ENCODE measurements around the gene ACTN4. TPM values are rescaled to one million over a fixed set of nuclear protein-coding genes. Genes with fewer than 3 reads are reported as not detected.

ACTN4 gene
- total RNA-seq, 1 donor, result 280 TPM

DNA sequence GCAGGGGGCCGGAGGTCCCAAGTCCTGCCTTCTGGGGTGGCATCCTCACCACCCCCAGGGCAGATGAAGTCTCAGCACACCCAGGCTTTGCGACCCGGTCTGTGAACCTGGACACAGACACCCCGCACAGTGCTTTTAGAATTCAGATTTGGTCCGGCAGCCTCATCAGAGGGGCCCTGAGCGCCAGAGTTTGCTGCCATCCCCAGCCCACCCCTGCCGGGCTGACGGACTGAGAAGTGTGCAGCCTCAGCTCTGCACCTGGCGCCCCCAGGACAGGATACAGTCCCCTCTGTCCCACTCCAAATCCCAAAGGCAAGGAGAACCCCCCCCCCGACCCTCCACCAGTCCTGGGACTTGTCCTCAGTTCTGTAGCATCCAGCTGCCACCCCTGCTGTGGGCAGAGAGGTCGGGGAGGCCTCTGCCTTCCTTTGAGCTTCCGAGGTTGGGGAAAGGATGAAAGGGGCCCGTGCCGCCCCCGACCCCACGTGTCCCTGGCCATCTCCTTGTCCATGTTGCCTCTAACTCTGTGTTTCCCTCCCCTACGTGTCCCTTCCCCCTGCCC is 79.9 kb downstream of the ACTN4 start:
- no peak for DNase-seq (ENCODE audit: low read depth)
- H3K4me3 ChIP-seq (ENCODE audit: low read depth, low read length), result no peak overlapping the region
- TF ChIP-seq CTCF (IDR thresholded peaks at IDR 0.05; ENCODE audit: insufficient read depth, low read length), result no peak

DNA sequence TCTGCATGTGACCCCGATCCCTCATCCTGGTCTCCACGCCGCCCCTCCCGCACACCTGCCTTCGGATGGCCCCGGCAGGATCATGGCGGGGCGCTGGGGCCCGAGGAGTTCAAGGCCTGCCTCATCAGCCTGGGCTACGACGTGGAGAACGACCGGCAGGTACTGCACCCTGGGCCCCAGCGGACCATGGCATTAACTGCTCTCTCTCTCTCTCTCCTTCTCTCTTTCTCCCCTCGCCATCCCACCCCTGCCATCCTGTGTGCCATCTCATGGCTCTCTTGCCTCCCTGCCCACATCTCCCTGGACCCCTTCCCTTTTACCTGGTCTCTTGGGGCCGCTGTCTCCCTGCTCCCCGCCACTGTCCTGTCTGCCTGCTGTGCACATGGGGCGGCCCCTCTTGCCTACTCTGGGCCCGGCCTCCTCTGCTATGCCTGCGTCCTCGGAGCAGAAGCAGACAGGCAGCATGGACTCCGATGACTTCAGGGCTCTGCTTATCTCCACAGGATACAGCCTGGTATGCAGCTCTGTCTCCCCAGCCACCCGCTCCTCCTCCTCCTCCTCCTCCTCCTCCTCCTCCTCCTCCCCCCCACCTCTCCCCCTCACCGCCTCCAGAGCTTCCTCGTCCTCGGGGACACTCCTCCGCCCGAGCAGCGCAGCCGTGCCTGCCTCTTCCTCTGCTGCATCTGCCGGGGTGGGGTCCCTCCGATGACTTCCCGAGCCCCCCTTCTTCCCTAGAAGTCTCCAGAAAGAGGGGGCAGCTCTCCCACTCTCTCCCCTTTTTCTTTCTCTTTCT is 80.6 kb downstream of the ACTN4 start:
- no peak overlapping the region for H3K4me3 ChIP-seq (ENCODE audit: low read depth, low read length)
- TF ChIP-seq CTCF (IDR thresholded peaks at IDR 0.05; ENCODE audit: insufficient read depth, low read length), result no peak
- peak; percentile 31 for DNase-seq (ENCODE audit: low read depth)

GRCh38 chr19:38728752-38729541 is 81.5 kb downstream of the ACTN4 start:
- no peak for TF ChIP-seq CTCF (IDR thresholded peaks at IDR 0.05; ENCODE audit: insufficient read depth, low read length)
- H3K4me3 ChIP-seq (ENCODE audit: low read depth, low read length), result no peak overlapping the region
- DNase-seq (ENCODE audit: low read depth), result no peak

GRCh38 chr19:38729653-38730469 is 82.4 kb downstream of the ACTN4 start:
- peak; percentile 83 for TF ChIP-seq CTCF (IDR thresholded peaks at IDR 0.05; ENCODE audit: insufficient read depth, low read length)
- DNase-seq (ENCODE audit: low read depth), result peak; percentile 44
- no peak overlapping the region for H3K4me3 ChIP-seq (ENCODE audit: low read depth, low read length)

- no peak for DNase-seq (ENCODE audit: low read depth)
- no peak for TF ChIP-seq CTCF (IDR thresholded peaks at IDR 0.05; ENCODE audit: insufficient read depth, low read length)
- H3K4me3 ChIP-seq (ENCODE audit: low read depth, low read length), result no peak overlapping the region
Observed at GRCh38 chr19:38730470-38730730, 83.0 kb downstream of the ACTN4 start.

DNA sequence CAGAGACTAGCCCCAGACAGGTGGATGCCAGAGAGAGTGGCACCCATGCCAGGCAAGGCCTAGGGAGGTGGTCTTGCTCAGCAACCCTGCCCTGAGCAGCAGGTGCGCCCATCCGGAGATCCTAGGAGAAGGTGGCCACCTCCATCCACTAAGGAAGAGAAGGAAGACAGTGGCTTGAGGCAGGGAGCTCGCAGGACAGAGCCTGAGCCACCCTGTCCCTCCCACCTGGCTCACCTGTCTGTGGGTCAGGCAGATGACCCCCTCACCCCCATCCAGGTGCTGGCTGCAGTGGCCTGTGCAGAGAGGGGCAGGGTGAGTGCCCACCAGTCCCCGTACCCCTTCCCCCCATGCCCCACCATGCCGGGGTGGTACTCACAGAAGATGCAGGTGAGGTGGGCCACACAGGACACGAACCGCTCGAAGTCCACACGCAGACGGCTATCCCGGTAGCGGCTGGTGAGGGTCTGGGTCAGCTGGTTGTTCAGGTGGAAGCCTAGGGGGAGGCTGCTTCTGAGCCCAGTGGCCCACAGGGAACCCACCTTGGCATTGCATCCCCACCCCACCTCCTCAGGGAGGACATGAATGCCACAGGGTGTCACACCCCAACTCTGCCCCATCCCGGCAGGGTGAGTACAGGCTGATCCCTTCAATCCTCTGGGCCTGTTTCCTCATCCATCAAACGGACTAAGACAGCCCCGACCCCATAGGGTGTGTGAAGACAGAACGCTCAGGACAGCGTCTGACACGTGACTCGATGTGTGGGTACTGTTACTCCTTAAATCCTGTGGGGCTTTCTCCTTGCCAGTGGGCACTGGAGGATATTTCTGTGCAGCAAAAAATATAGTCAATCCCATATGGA is 83.5 kb downstream of the ACTN4 start:
- no peak for DNase-seq (ENCODE audit: low read depth)
- no peak for TF ChIP-seq CTCF (IDR thresholded peaks at IDR 0.05; ENCODE audit: insufficient read depth, low read length)
- H3K4me3 ChIP-seq (ENCODE audit: low read depth, low read length), result no peak overlapping the region

All from fibroblast of the aortic adventitia (primary cell).